Pancreas (tissue), 10 donors: ENCODE results near the gene ATP2A2. TPM values are rescaled to one million over a fixed set of nuclear protein-coding genes. Genes with fewer than 3 reads are reported as not detected.

Source experiments
- ATAC-seq, 4 donors: fragments of 200-7000 bp; cut with Tn5 transposase; one replicate each; pipeline versions ENCODE4 v1.8.0 to v1.9.1; 2020; ENCODE audit warnings: mild to moderate bottlenecking in 4 of 4, moderate library complexity in 4 of 4
- DNase-seq, 6 donors: peaks; one replicate each; pipeline ENCODE4 v3.0.0-alpha.2; 2020
- FAIRE-seq: peaks from 2 replicates; lab custom pipeline; 2012; peaks lifted over from hg19 to GRCh38; lab: Jason Lieb, UNC
- H3K27ac ChIP-seq, 4 donors: fragments of 200-600 bp; sonication (generic); 1 replicate in 3 of 4; 2 replicates in 1 of 4; pipeline versions ENCODE4 v1.5.0 to v1.8.0; 2020
- H3K27me3 ChIP-seq, 4 donors: fragments of 200-600 bp; one replicate each; pipeline ENCODE4 v1.8.0; 2021
- H3K36me3 ChIP-seq, 3 donors: fragments of 200-600 bp; sonication (generic) in 1 of 3; one replicate each; pipeline versions ENCODE4 v1.5.0 to v1.8.0; 2020 to 2021
- H3K4me1 ChIP-seq, 3 donors: fragments of 200-600 bp; one replicate each; pipeline ENCODE4 v1.8.0; 2021
- H3K4me3 ChIP-seq, 4 donors: fragments of 200-600 bp; sonication (generic) in 2 of 4; one replicate each; pipeline versions ENCODE4 v1.5.0 to v1.8.0; 2020 to 2021
- H3K9me3 ChIP-seq, 4 donors: fragments of 200-600 bp; one replicate each; pipeline ENCODE4 v1.8.0; 2021
- CTCF ChIP-seq, 4 donors: fragments of 200-600 bp; sonication (generic) in 3 of 4; IDR thresholded peaks; one replicate each; pipeline versions ENCODE4 v1.5.0 to v1.8.0; 2021; ENCODE audit warnings: antibody characterized with exemption in 4 of 4
- WGBS, 2 donors: extraction: QIAGEN DNeasy Blood & Tissue Kit; methylation state at CpG; one replicate each; pipeline ENCODE4 v1.1.7; 2013; 5-methylcytosine and 5-hydroxymethylcytosine counted together
- intact Hi-C, 3 donors: fragments of 100-400 bp; cut with DNase I; formaldehyde crosslinking; loops; one replicate each; pipeline versions ENCODE4 v1.11.1 to v1.14.2; 2022
- polyA plus RNA-seq, 2 donors: library from polyadenylated mRNA; stranded (reverse); fragments of 200-250 nt; gene quantifications; one replicate each; pipeline ENCODE4 v1.2.3, GENCODE V29; 2013
- total RNA-seq, 6 donors: library from RNA; stranded (reverse); fragmentation: NEBNext Ultra II Directional in 4 of 6; extraction: Animal tissue kit (Norgen Biotek cat#: 25700) in 4 of 6; gene quantifications; one replicate each; pipeline versions ENCODE4 v1.2.1 to v1.2.4, GENCODE V29; 2021 to 2023
- donor health status: healthy with polysubstance abuse.
- donor health status: DM: no; HTN: no; CAD: no; lungs with moderate emphysema.
- donor health status: DM: no; HTN: no; CAD: no.
- donor health status: control.
- donor health status: control.
- donor health status: Bipolar disorder and iron deficiency.
- donor health status: DM: yes; HTN: yes; CAD: no.
- donor health status: DM: no; HTN: no; CAD: no.
- donor health status: DM: no; HTN: no; CAD: no.
- donor health status: DM: yes; HTN: yes; CAD: no.

Gene ATP2A2
- total and polyA plus RNA-seq, 8 donors = 16.3 to 79.7 (median 45.7) TPM

GRCh38 chr12:110342157-110342556, 61.1 kb downstream of the ATP2A2 start:
- peaks cover 27 to 83% (median 55%) of the 10 kb centered on the region in 3 donors for H3K36me3 ChIP-seq
- no peak for FAIRE-seq
- no peaks in the 10 kb centered on the region for H3K9me3 ChIP-seq
- TF ChIP-seq CTCF (IDR thresholded peaks at IDR 0.05) = no peak
- no peak overlapping the region for H3K4me3 ChIP-seq
- peaks cover 10 to 14% (median 12%) of the 10 kb centered on the region in 3 donors for H3K4me1 ChIP-seq
- WGBS, 2 donors = 89 to 94% methylated on average over 15 of the region's 15 CpGs
- H3K27ac ChIP-seq = no peak overlapping the region
- no peak for DNase-seq
- ATAC-seq = no peak
- H3K27me3 ChIP-seq = no peaks in the 10 kb centered on the region
- intact Hi-C loops = no loop called here

GRCh38 chr12:110343114-110343513, 62.1 kb downstream of the ATP2A2 start:
- Histone ChIP-seq H3K4me1 (peaks cover 10 to 14% (median 12%) of the 10 kb centered on the region in 3 donors), H3K36me3 (peaks cover 27 to 83% (median 61%) of the 10 kb centered on the region in 3 donors), H3K27ac (no peak overlapping the region), H3K9me3 (no peaks in the 10 kb centered on the region), H3K4me3 (no peak overlapping the region), H3K27me3 (no peaks in the 10 kb centered on the region)
- TF ChIP-seq CTCF (IDR thresholded peaks at IDR 0.05) = no peak
- ATAC-seq (no peak), DNase-seq (no peak), FAIRE-seq (no peak)
- intact Hi-C loops = no loop called here
- WGBS, 2 donors = 88 to 89% methylated on average over 5 of the region's 5 CpGs

- no peak for FAIRE-seq
- no peak for ATAC-seq
- DNase-seq = no peak
Observed at GRCh38 chr12:110343736-110344555, 62.9 kb downstream of the ATP2A2 start.

GRCh38 chr12:110344657-110345056, 63.6 kb downstream of the ATP2A2 start:
- Histone ChIP-seq H3K27me3 (no peaks in the 10 kb centered on the region), H3K36me3 (peaks cover 24 to 85% (median 56%) of the 10 kb centered on the region in 3 donors), H3K4me3 (no peak overlapping the region), H3K4me1 (peaks cover under 1 to 4% (median 3%) of the 10 kb centered on the region in 3 donors), H3K9me3 (no peaks in the 10 kb centered on the region), H3K27ac (no peak overlapping the region)
- no peak for TF ChIP-seq CTCF (IDR thresholded peaks at IDR 0.05)
- DNase-seq = no peak
- ATAC-seq = no peak
- WGBS, 2 donors = 91 to 96% methylated on average over 11 of the region's 11 CpGs
- no peak for FAIRE-seq
- intact Hi-C loops = no loop called here

More at GRCh38 chr12:110343736-110344555, 62.9 kb downstream of the ATP2A2 start:
- Histone ChIP-seq H3K4me1 (peaks cover 8 to 11% (median 9%) of the 10 kb centered on the region in 3 donors), H3K27ac (no peak overlapping the region), H3K4me3 (no peak overlapping the region), H3K27me3 (no peaks in the 10 kb centered on the region), H3K36me3 (peaks cover 24 to 84% (median 59%) of the 10 kb centered on the region in 3 donors), H3K9me3 (no peaks in the 10 kb centered on the region)
- WGBS, 2 donors = 91 to 92% methylated on average over 9 of the region's 9 CpGs
- intact Hi-C loops = no loop called here
- no peak for TF ChIP-seq CTCF (IDR thresholded peaks at IDR 0.05)
